HepG2 (cell line): Measurements from ENCODE around the gene TRAP1. TPM values are rescaled to one million over a fixed set of nuclear protein-coding genes. Genes with fewer than 3 reads are reported as not detected.

Experiments used
- ADNP ChIP-seq: sonication (generic); formaldehyde crosslinking; IDR thresholded peaks from 2 replicates; pipeline ENCODE4 v1.4.0; 2020; ENCODE audit warnings: missing genetic modification reagents
- CBFB ChIP-seq: sonication (generic); formaldehyde crosslinking; IDR thresholded peaks from 2 replicates; pipeline ENCODE4 v1.4.0; 2020; ENCODE audit warnings: missing genetic modification reagents
- CCDC6 ChIP-seq: sonication (generic); formaldehyde crosslinking; IDR thresholded peaks from 2 replicates; pipeline ENCODE4 v1.8.1; 2022; ENCODE audit warnings: mild to moderate bottlenecking, missing genetic modification reagents, moderate library complexity
- GFI1 ChIP-seq: sonication (generic); formaldehyde crosslinking; IDR thresholded peaks from 2 replicates; pipeline ENCODE4 v1.5.0; 2020; ENCODE audit warnings: missing genetic modification reagents, mild to moderate bottlenecking, borderline replicate concordance
- HDAC2 ChIP-seq: sonication (generic); formaldehyde crosslinking; IDR thresholded peaks from 2 replicates; pipeline ENCODE4 v1.4.0; 2020; ENCODE audit warnings: missing genetic modification reagents
- HNF4G ChIP-seq, 2 experiments: sonication (generic) in 1 of 2; formaldehyde crosslinking in 1 of 2; IDR thresholded peaks; 2 replicates each; pipeline versions ENCODE4 v1.4.0 to v1.6.1; 2011 to 2020; ENCODE audit warnings: borderline replicate concordance in 2 of 2, low read depth in 2 of 2, mild to moderate bottlenecking in 2 of 2, low read length in 1 of 2, missing genetic modification reagents in 1 of 2, moderate library complexity in 1 of 2
- HNRNPUL1 ChIP-seq: fragments of 200-400 bp; formaldehyde crosslinking; IDR thresholded peaks from 2 replicates; pipeline ENCODE4 v1.6.1; 2017; ENCODE audit warnings: low read depth, mild to moderate bottlenecking, low read length, moderate library complexity
- IRF2 ChIP-seq: IDR thresholded peaks from 2 replicates; pipeline ENCODE4 v1.6.1; 2018; ENCODE audit warnings: missing genetic modification reagents, missing compliant biosample characterization
- KLF16 ChIP-seq, 2 experiments: sonication (generic) in 1 of 2; formaldehyde crosslinking in 1 of 2; IDR thresholded peaks; 2 replicates each; pipeline versions ENCODE4 v1.6.1 to v1.8.0; 2016 to 2023; ENCODE audit warnings: missing genetic modification reagents in 2 of 2, missing compliant biosample characterization in 1 of 2
- MAF1 ChIP-seq: sonication (generic); formaldehyde crosslinking; IDR thresholded peaks from 2 replicates; pipeline ENCODE4 v1.5.0; 2020; ENCODE audit warnings: missing genetic modification reagents, borderline replicate concordance
- MIER2 ChIP-seq: IDR thresholded peaks from 2 replicates; pipeline ENCODE4 v1.6.1; 2016; ENCODE audit warnings: missing biosample characterization, missing genetic modification reagents
- MIXL1 ChIP-seq: IDR thresholded peaks from 2 replicates; pipeline ENCODE4 v1.6.1; 2016
- MTA1 ChIP-seq: sonication (generic); formaldehyde crosslinking; IDR thresholded peaks from 2 replicates; pipeline ENCODE4 v1.4.0; 2020; ENCODE audit warnings: missing genetic modification reagents, mild to moderate bottlenecking, borderline replicate concordance
- NRL ChIP-seq: sonication (generic); formaldehyde crosslinking; IDR thresholded peaks from 2 replicates; pipeline ENCODE4 v1.5.0; 2020; ENCODE audit warnings: missing genetic modification reagents, mild to moderate bottlenecking, moderate library complexity, borderline replicate concordance
- PCBP1 ChIP-seq: fragments of 200-400 bp; formaldehyde crosslinking; IDR thresholded peaks from 2 replicates; pipeline ENCODE4 v1.6.1; 2017; ENCODE audit warnings: mild to moderate bottlenecking, low read depth, low read length, borderline replicate concordance
- SIN3B ChIP-seq: fragments of 150-350 bp; IDR thresholded peaks from 2 replicates; pipeline ENCODE4 v1.6.1; 2014; ENCODE audit warnings: low read length
- TAF1 ChIP-seq: sonication (generic); formaldehyde crosslinking; IDR thresholded peaks from 2 replicates; pipeline ENCODE4 v1.4.0; 2020; ENCODE audit warnings: missing genetic modification reagents
- TEF ChIP-seq: sonication (generic); formaldehyde crosslinking; IDR thresholded peaks from 2 replicates; pipeline ENCODE4 v1.5.0; 2020; ENCODE audit warnings: missing genetic modification reagents
- TFAP4 ChIP-seq: sonication (generic); IDR thresholded peaks from 2 replicates; pipeline ENCODE4 v1.6.1; 2016; ENCODE audit warnings: low read depth, borderline replicate concordance
- ZNF207 ChIP-seq: fragments of 450-650 bp; IDR thresholded peaks from 2 replicates; pipeline ENCODE4 v1.6.1; 2016; ENCODE audit warnings: antibody characterized with exemption, borderline replicate concordance
- ZNF282 ChIP-seq: fragments of 450-650 bp; IDR thresholded peaks from 2 replicates; pipeline ENCODE4 v1.6.1; 2018; ENCODE audit not compliant: partially characterized antibody
- ZNF329 ChIP-seq: sonication (generic); formaldehyde crosslinking; IDR thresholded peaks from 2 replicates; pipeline ENCODE4 v1.9.0; 2021; ENCODE audit warnings: low read depth, mild to moderate bottlenecking, missing genetic modification reagents
- ZNF335 ChIP-seq: sonication (generic); formaldehyde crosslinking; IDR thresholded peaks from 2 replicates; pipeline ENCODE4 v1.4.0; 2020; ENCODE audit warnings: missing genetic modification reagents
- ZNF34 ChIP-seq: sonication (generic); formaldehyde crosslinking; IDR thresholded peaks from 2 replicates; pipeline ENCODE4 v1.4.0; 2020; ENCODE audit warnings: mild to moderate bottlenecking, missing genetic modification reagents, borderline replicate concordance
- ZNF460 ChIP-seq: sonication (generic); formaldehyde crosslinking; IDR thresholded peaks from 2 replicates; pipeline ENCODE4 v1.5.1; 2020; ENCODE audit warnings: missing genetic modification reagents, mild to moderate bottlenecking, borderline replicate concordance
- ZNF484 ChIP-seq: sonication (generic); formaldehyde crosslinking; IDR thresholded peaks from 2 replicates; pipeline ENCODE4 v1.5.1; 2020; ENCODE audit warnings: mild to moderate bottlenecking, low read depth, missing genetic modification reagents, borderline replicate concordance
- ZNF556 ChIP-seq: sonication (generic); formaldehyde crosslinking; IDR thresholded peaks from 2 replicates; pipeline ENCODE4 v1.4.0; 2020; ENCODE audit warnings: mild to moderate bottlenecking, missing genetic modification reagents, borderline replicate concordance
- ZNF558 ChIP-seq: sonication (generic); formaldehyde crosslinking; IDR thresholded peaks from 2 replicates; pipeline ENCODE4 v1.9.0; 2022; ENCODE audit warnings: mild to moderate bottlenecking, missing genetic modification reagents, borderline replicate concordance
- ZNF652 ChIP-seq: IDR thresholded peaks from 2 replicates; pipeline ENCODE4 v1.6.1; 2016; ENCODE audit warnings: low read depth, borderline replicate concordance
- ZNF7 ChIP-seq: IDR thresholded peaks from 2 replicates; pipeline ENCODE4 v1.6.1; 2016; ENCODE audit warnings: missing biosample characterization, missing genetic modification reagents
- ZNF724P ChIP-seq: sonication (generic); formaldehyde crosslinking; IDR thresholded peaks from 2 replicates; pipeline ENCODE4 v1.8.0; 2022; ENCODE audit warnings: missing genetic modification reagents, borderline replicate concordance
- ZNF790 ChIP-seq: sonication (generic); formaldehyde crosslinking; IDR thresholded peaks from 2 replicates; pipeline ENCODE4 v1.8.0; 2022; ENCODE audit warnings: missing genetic modification reagents, mild to moderate bottlenecking, borderline replicate concordance
- polyA plus RNA-seq, 8 experiments: library from polyadenylated mRNA; depleted of rRNA in 3 of 8; stranded (reverse) in 7 of 8; unstranded in 1 of 8; fragments of >200 nt; fragmentation: Illumina TruSeq in 4 of 8; extraction: Trizol in 4 of 8; gene quantifications; 2 replicates each; pipeline versions ENCODE4 v1.2.1 to v1.2.3, GENCODE V29; 2011 to 2016; ENCODE audit warnings: low read depth in 4 of 8, missing spikeins in 1 of 8, mixed read lengths in 1 of 8; ENCODE audit not compliant: insufficient read depth in 1 of 8
- total RNA-seq, 5 experiments: library from RNA; depleted of rRNA; stranded (reverse); fragments of >200 nt; fragmentation: Illumina TruSeq; extraction: Trizol; gene quantifications; 2 replicates each; pipeline ENCODE4 v1.2.3, GENCODE V29; 2016; ENCODE audit warnings: low read depth in 1 of 5

TRAP1 gene
- total and polyA plus RNA-seq, 2 of the 13 experiments (the other 11 are each of a cell fraction or from before 2014, with no cell fraction given), result 127 to 240 TPM

- TF ChIP-seq ZNF652 (no peak), ZNF558 (CRISPR knock-in tag) (no peak), HDAC2 (CRISPR knock-in tag) (peak; percentile 30), ZNF335 (CRISPR knock-in tag) (no peak), TEF (CRISPR knock-in tag) (no peak), ZNF7 (CRISPR knock-in tag) (no peak), ZNF329 (no peak), KLF16 (CRISPR knock-in tag; IDR thresholded peaks at IDR 0.05) (peak in 1 of 2 experiments; percentile 69; a peak in 1 of 4 replicates), ZNF790 (CRISPR knock-in tag) (no peak), ZNF556 (CRISPR knock-in tag) (peak; percentile 27; the same call in 1 of the 2 replicates), MAF1 (CRISPR knock-in tag) (no peak), ZNF282 (no peak), GFI1 (peak; percentile 56; the same call in 1 of the 2 replicates), CBFB (CRISPR knock-in tag) (no peak), SIN3B (no peak), MIXL1 (CRISPR knock-in tag) (no peak; the same call in 1 of the 2 replicates), IRF2 (CRISPR knock-in tag) (no peak), ZNF207 (no peak), HNRNPUL1 (no peak), ADNP (CRISPR knock-in tag) (no peak), ZNF34 (no peak), ZNF460 (CRISPR knock-in tag) (no peak), PCBP1 (0 out of 2 replicates have a peak, but pooled peaks have one; percentile 71), NRL (CRISPR knock-in tag) (peak; percentile 76; the same call in 1 of the 2 replicates), MIER2 (CRISPR knock-in tag) (no peak), MTA1 (CRISPR knock-in tag) (peak; percentile 77; the same call in 1 of the 2 replicates), TAF1 (CRISPR knock-in tag) (no peak), ZNF484 (CRISPR knock-in tag) (no peak), TFAP4 (peak; percentile 68; the same call in 1 of the 2 replicates), CCDC6 (CRISPR knock-in tag) (no peak), ZNF724P (no peak), HNF4G (IDR thresholded peaks at IDR 0.05; ENCODE audit: borderline replicate concordance, low read depth, low read length) (peak; percentile 49; the same call in 1 of the 2 replicates), HNF4G (CRISPR knock-in tag; IDR thresholded peaks at IDR 0.05; ENCODE audit: borderline replicate concordance, low read depth) (no peak)
Observed at GRCh38 chr16:3654249-3654991, 62.9 kb downstream of the TRAP1 start, which contains the start of gene DNASE1 (continued).
